Adrenal gland (tissue), 5 donors: ENCODE data around the gene NCBP1.

Experiments
- CTCF ChIP-seq, 6 experiments: fragments of 450-650 bp in 4 of 6; fragments of 200-600 bp in 2 of 6; sonication (generic) in 1 of 6; IDR thresholded peaks; 1 replicate in 5 of 6; 2 replicates in 1 of 6; pipeline versions ENCODE4 v1.5.1 to v1.8.0; 2016 to 2021; ENCODE audit warnings: antibody characterized with exemption in 6 of 6, mild to moderate bottlenecking in 2 of 6, moderate library complexity in 1 of 6
- POLR2A ChIP-seq, 2 donors: fragments of 450-650 bp; IDR thresholded peaks; one replicate each; pipeline ENCODE4 v1.6.1; 2017; ENCODE audit warnings: antibody characterized with exemption in 2 of 2, mild to moderate bottlenecking in 2 of 2, moderate library complexity in 1 of 2
- donor health status: DM: no; HTN: no; CAD: no.

- TF ChIP-seq POLR2A (IDR thresholded peaks at IDR 0.05) (no peak), CTCF (IDR thresholded peaks at IDR 0.05) (no peak)
These were observed 3.3 kb downstream of the NCBP1 start for GRCh38 chr9:97636903-97637302.
